Stimulated activated CD4-positive, alpha-beta T cell treated with anti-CD3 and anti-CD28 coated beads, Interleukin-15, amount 100 ng/mL, for 24 hours (primary cell): Measurements from ENCODE around the gene KRT82.
"Not testable (repeated sequence)": the region's sequence is repeated elsewhere in the genome, so short reads cannot be mapped to it uniquely, and the experiment has no call there.

Source experiments
- DNase-seq: peaks from one replicate; pipeline ENCODE4 v3.0.0-alpha.2; 2020

The KRT82 gene

GRCh38 chr12:52356762-52357580 lies 49.2 kb downstream of the KRT82 start:
- DNase-seq = no peak

GRCh38 chr12:52356031-52356761 lies 49.9 kb downstream of the KRT82 start:
- no peak for DNase-seq

GRCh38 chr12:52355176-52355575 lies 51.0 kb downstream of the KRT82 start:
- DNase-seq = no peak

- no peak for DNase-seq
Measured at GRCh38 chr12:52354200-52354599, 51.9 kb downstream of the KRT82 start.

- no peak for DNase-seq
Measured at GRCh38 chr12:52353766-52354165, 52.4 kb downstream of the KRT82 start.

DNA sequence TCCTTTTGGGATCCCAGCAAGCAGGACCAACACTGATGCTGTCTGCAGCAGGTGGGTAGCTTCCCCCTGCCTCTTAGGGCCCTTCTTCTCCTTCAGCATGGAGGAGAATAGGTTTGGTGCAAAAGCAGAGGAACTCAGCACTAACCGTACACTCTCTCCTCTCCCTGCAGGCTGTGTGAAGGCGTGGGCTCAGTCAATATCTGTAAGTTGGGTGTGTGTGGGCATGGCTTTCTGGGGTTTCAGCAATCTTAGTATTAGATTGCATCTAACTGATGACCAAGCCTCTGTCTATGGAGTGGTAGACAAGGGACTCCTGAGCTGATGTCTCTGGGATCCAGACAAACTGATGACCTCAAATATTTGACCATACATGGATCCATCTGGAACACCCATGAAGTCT lies 53.2 kb downstream of the KRT82 start:
- DNase-seq = no peak

DNA sequence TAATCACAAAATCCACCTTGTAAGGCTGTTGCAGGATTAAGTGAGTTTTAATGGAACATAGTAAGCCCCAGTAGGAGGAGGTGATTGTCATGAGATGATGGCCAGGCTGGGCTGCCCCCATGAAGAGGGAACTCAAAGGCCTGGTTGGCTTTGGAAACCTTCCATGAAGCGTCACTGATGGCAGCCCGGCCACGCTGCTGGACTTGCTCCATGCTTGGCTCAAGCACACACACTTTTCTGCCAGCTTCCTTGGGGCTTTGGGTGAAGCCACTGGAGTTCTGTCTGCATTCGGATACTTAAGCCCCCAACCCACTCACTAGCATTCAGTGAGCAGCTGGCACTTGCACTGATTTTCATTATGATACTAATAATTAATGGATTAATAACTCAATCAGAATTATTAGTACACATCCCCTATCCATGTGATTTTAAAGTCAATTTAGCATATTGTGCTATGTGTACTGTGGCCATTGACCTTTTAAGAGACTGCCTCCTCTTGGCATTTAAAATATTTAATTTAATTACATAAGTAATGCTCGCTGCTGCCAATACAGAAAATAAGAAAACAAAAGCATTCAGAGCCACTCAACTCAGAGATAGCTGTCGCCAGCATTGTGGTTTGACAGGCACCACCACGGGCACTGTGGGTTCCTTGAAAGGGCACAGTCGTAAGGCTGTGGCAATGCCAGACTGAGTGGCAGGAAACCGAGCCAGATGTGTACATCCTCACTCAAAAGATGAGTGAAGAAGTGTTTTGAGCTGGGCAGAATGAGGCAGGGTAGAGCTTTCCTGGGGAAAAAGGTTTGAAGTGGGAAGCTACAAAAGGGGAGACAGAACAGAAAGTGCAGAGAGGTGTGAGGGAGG lies 54.7 kb downstream of the KRT82 start:
- peak; percentile 27 for DNase-seq

- DNase-seq = no peak
Measured at GRCh38 chr12:52350786-52351185, 55.3 kb downstream of the KRT82 start.

GRCh38 chr12:52350021-52350620 lies 56.0 kb downstream of the KRT82 start:
- no peak for DNase-seq

DNA sequence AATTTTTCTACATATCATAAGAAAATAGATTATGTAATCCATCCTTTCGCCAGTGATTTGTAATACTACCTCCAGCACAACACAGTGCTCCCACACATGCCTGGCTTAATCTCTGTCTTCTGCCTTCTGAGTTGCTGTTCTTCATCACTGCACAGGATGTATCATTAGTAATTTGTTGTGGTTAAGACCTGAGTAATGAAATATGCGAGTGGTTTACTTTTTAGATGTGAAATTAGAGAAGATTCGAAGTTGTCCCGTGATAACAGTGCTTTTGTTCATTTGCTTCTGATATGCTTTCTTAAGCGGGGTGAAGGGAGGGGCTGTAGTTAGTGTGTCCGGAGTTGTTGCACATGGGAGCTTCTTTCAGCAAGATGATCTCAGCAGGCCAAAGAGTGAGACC lies 56.9 kb downstream of the KRT82 start:
- no peak for DNase-seq

DNA sequence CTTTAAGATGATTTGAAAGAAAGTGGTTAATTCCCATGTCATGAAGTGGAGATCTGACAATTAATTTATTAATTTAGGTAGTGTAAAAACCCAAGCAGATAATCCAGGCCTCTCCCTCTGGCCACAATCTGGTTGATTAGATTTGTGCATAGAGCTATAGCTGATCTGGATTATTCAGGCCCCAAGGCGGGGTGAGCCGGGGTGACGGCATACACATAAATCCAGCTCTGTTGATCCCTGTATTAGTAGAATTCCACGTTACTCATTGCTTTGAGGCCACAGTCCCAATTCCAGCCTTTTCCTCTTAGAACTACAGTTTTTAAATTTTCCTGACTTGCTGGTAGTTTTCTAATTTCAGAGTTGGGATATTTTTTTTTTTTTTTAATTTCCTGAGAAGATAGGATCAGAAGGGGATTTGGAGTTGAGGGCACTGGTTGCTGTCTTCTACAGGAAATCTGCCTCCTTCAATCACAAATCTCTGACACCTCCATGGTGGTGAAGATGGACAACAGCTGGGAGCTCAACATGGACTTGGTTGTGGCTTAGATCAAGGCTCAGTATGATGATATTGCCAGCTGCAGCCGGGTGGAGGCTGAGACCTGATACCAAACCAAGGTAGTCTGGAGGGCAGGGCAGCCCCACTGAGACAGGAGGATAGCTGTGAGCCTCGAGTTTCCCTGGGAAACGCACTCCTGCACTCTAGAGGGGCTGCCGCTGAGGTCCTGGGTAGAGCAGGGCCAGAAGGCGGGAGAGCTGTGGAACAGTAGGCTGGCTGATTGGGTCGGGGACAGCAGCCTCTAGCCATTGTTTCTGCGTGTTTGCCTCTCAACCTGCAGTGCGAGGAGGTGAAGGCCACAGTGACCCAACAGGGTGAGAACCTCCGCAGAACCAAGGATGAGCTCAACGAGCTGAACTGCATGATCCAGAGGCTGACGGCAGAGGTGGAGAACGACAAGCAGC lies 58.3 kb downstream of the KRT82 start:
- no peak for DNase-seq

GRCh38 chr12:52347016-52347415 lies 59.1 kb downstream of the KRT82 start:
- DNase-seq = no peak

GRCh38 chr12:52346593-52346992 lies 59.5 kb downstream of the KRT82 start:
- DNase-seq = no peak

DNA sequence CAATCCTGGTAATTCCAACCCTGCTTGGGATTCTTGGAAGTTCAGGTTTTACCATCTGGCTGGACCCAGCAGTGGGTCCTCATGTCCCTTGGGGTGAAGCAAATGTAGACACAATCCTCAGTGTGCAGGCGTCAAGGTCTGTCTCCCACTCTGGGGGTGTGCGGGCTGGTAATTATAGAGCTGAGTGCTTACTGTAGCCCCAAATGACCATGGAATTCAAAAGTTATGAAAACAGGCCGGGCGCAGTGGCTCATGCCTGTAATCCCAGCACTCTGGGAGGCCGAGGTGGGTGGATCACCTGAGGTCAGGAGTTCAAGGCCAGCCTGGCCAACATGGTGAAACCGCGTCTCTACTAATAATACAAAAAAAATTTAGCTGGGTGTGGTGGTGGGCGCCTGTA lies 61.1 kb downstream of the KRT82 start:
- not testable (repeated sequence) for DNase-seq

- no peak for DNase-seq
Measured at GRCh38 chr12:52344111-52344510, 62.0 kb downstream of the KRT82 start.
